Hematopoietic multipotent progenitor cell treated with erythropoietin and hydrocortisone succinate and interleukin-3 and kit ligand, for 17 days (in vitro differentiated cells): Measurements from ENCODE around the gene COL4A2.

Experiments
- DNase-seq: peaks from one replicate; pipeline ENCODE4 v3.0.0-alpha.2; 2015; ENCODE audit warnings: low spot score

Gene COL4A2

GRCh38 chr13:110306960-110307766 is at the start of gene COL4A2, which contains the start of gene COL4A1:
TSS of gene COL4A2 (plus strand) at chr13:110307284. CDS start at chr13:110307904, 620 bp downstream.
TSS of gene COL4A1 (minus strand) at chr13:110307157. CDS start at chr13:110307027, 130 bp downstream.
- no peak for DNase-seq

GRCh38 chr13:110257408-110257807 is 49.7 kb upstream of the COL4A2 start:
- DNase-seq = no peak

- DNase-seq = no peak
These were observed 48.0 kb upstream of the COL4A2 start for GRCh38 chr13:110258876-110259631.

- no peak for DNase-seq
These were observed 47.4 kb upstream of the COL4A2 start for GRCh38 chr13:110259651-110260050.

- DNase-seq = no peak
These were observed 45.7 kb upstream of the COL4A2 start for GRCh38 chr13:110261166-110262081.

GRCh38 chr13:110262082-110262436 is 45.0 kb upstream of the COL4A2 start:
- no peak for DNase-seq

- no peak for DNase-seq
These were observed 44.4 kb upstream of the COL4A2 start for GRCh38 chr13:110262508-110263291.

GRCh38 chr13:110263404-110263803 is 43.7 kb upstream of the COL4A2 start:
- no peak for DNase-seq

GRCh38 chr13:110263888-110264287 is 43.2 kb upstream of the COL4A2 start:
- DNase-seq = no peak

GRCh38 chr13:110264685-110265275 is 42.3 kb upstream of the COL4A2 start:
- DNase-seq = no peak

- DNase-seq = no peak
These were observed 41.8 kb upstream of the COL4A2 start for GRCh38 chr13:110265341-110265681.

GRCh38 chr13:110265682-110266430 is 41.2 kb upstream of the COL4A2 start:
- DNase-seq = no peak

GRCh38 chr13:110266431-110266809 is 40.7 kb upstream of the COL4A2 start:
- DNase-seq = no peak

GRCh38 chr13:110266983-110267382 is 40.1 kb upstream of the COL4A2 start:
- no peak for DNase-seq

- no peak for DNase-seq
These were observed 39.0 kb upstream of the COL4A2 start for GRCh38 chr13:110268061-110268460.

- DNase-seq = no peak
These were observed 38.4 kb upstream of the COL4A2 start for GRCh38 chr13:110268576-110269185.

GRCh38 chr13:110269509-110270185 is 37.4 kb upstream of the COL4A2 start:
- no peak for DNase-seq

- no peak for DNase-seq
These were observed 36.6 kb upstream of the COL4A2 start for GRCh38 chr13:110270507-110270906.

GRCh38 chr13:110271313-110271712 is 35.8 kb upstream of the COL4A2 start:
- no peak for DNase-seq
